Measurements from ENCODE around the gene JADE3.

- TF ChIP-seq EZH2 (IDR thresholded peaks at IDR 0.05; ENCODE audit: insufficient read depth, poor library complexity, severe bottlenecking) (no peak), EZH2phosphoT487 (IDR thresholded peaks at IDR 0.05; ENCODE audit: insufficient read depth, low read depth) (no peak)
Measured at GRCh38 chrX:46953597-46953996, 41.4 kb downstream of the JADE3 start.

Measured in GM23248 (cell line).